Ovary (tissue), 3 donors: Measurements from ENCODE around the gene PPP1R37.

ENCODE experiments used
- CTCF ChIP-seq, 3 donors: fragments of 450-650 bp in 2 of 3; fragments of 200-600 bp in 1 of 3; IDR thresholded peaks; one replicate each; pipeline versions ENCODE4 v1.5.1 to v1.8.0; 2016 to 2022; ENCODE audit warnings: antibody characterized with exemption in 3 of 3, mild to moderate bottlenecking in 1 of 3
- EP300 ChIP-seq: sonication (generic); formaldehyde crosslinking; IDR thresholded peaks from one replicate; pipeline ENCODE4 v1.6.1; 2017; ENCODE audit warnings: antibody characterized with exemption
- POLR2A ChIP-seq: fragments of 450-650 bp; IDR thresholded peaks from one replicate; pipeline ENCODE4 v1.6.1; 2017; ENCODE audit warnings: antibody characterized with exemption, mild to moderate bottlenecking, moderate library complexity
- donor health status: DM: no; HTN: no; CAD: no.

DNA sequence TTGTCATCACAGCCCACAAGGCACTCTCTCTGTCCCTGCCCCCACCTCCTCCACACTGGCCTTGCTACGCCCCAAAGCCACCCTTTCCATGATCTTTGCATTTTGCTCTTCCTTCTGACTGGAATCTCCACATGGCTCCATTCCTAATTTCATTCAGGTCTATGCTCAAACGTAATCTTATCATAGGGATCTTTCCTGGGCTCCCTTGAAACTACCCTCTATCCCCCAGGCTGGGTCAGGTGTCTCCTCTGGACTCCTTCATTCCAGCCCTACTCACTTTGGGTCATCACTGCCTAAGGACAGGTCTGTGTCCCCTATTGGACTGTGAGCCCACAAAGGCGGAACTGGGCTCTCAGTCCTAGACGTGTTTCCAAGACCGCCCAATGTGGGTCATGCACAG lies 10.8 kb upstream of the PPP1R37 start:
- TF ChIP-seq CTCF (IDR thresholded peaks at IDR 0.05) = no peak
- no peak for TF ChIP-seq EP300
- no peak for TF ChIP-seq POLR2A
